Measurements from ENCODE around the gene LCK. TPM values are rescaled to one million over a fixed set of nuclear protein-coding genes. Genes with fewer than 3 reads are reported as not detected.

The LCK gene
- total RNA-seq, 1 donor from 2014 or later = 16.6 TPM

DNA sequence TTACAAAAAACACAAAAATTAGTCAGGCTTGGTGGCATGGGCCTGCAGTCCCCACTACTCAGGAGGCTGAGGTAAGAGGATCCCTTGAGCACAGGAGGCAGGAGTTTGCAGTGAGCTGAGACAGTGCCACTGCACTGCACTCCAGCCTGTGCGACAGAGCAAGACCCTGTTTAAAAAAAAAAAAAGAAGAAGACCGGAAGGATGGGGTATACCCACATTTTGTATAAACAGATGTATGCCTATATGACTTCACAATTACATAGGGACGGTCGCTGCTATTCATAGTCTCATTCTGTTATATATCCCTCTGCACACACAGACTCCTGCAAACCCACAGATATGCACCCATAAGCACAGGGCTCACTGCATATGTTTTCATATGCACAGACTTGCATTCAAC, 12.7 kb downstream of the LCK start:
- Mint-ChIP-seq H3K27me3 (no peaks in the 10 kb centered on the region), H3K9me3 (no peaks in the 10 kb centered on the region), H3K4me1 (peaks cover 34% of the 10 kb centered on the region), H3K4me3 (peak overlapping the region; percentile 1), H3K27ac (no peak overlapping the region), H3K36me3 (ENCODE audit: low read depth) (peaks cover 2% of the 10 kb centered on the region)
- ChIA-PET POLR2A (interaction anchor here (1.9 to 4.3 kb wide), 2 partner anchors 13 to 28 kb away, joined by 8 to 31 read pairs; partner anchors contain the start of genes HDAC1 and LCK), CTCF (no interaction called here)
- peak; percentile 85 for ATAC-seq (ENCODE audit: low read depth)
- DNase-seq = no peak
- TF ChIP-seq, protein P1, sequence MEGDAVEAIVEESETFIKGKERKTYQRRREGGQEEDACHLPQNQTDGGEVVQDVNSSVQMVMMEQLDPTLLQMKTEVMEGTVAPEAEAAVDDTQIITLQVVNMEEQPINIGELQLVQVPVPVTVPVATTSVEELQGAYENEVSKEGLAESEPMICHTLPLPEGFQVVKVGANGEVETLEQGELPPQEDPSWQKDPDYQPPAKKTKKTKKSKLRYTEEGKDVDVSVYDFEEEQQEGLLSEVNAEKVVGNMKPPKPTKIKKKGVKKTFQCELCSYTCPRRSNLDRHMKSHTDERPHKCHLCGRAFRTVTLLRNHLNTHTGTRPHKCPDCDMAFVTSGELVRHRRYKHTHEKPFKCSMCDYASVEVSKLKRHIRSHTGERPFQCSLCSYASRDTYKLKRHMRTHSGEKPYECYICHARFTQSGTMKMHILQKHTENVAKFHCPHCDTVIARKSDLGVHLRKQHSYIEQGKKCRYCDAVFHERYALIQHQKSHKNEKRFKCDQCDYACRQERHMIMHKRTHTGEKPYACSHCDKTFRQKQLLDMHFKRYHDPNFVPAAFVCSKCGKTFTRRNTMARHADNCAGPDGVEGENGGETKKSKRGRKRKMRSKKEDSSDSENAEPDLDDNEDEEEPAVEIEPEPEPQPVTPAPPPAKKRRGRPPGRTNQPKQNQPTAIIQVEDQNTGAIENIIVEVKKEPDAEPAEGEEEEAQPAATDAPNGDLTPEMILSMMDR (IDR thresholded peaks at IDR 0.05) = no peak
- intact Hi-C loops (cut with micrococcal nuclease) = loop anchor here (2.0 kb wide), 1 partner anchor 13 kb away; the partner anchor contains the start of gene LCK

DNA sequence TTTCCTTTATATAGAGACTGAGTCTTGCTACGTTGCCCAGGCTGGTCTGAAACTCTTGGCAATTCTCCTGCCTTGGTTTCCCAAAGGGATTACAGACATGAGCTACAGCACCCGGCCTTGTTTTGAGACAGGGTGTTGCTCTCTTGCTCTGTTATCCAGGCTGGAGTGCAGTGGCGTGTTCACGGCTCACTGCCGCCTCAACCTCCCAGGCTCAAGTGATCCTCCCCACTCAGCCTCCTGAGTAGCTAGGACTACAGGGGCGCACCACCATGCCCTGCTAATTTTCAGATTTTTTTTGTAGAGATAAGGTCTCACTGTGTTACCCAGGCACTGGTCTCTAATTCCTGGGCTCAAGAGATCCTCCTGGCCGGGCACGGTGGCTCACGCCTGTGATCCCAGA, 14.8 kb downstream of the LCK start:
- Mint-ChIP-seq H3K36me3 (ENCODE audit: low read depth) (no peaks in the 10 kb centered on the region), H3K4me1 (peaks cover 34% of the 10 kb centered on the region)

DNA sequence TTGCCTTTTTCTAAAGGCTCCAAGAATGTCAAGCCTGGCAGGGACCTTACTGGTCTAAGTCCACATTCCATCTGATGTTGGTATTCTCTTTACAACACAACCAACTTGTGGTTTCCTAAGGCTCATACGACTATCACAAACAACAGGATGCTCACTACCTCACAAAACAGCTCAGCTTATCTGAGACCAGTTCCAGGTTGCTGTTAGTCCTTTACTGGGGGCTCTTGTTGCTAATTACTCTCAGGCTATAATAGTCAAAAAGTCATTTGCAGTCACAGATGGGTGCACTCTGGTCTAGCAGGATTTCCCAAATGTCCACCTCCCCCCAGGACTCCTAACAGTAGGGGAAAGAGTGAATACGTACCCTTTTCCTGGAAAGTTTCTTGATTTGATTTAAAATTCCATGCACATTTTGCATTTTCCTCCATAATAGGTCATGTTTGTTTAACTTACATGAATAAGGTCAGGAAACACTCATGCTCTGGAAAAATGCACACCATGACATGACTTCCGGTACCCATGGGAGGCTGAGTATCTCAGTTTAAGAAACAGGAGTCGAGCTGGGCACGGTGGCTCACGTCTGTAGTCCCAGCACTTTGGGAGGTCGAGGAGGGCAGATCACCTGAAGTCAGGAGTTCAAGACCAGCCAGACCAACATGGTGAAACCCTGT, 16.0 kb downstream of the LCK start:
- TF ChIP-seq, protein P1 (IDR thresholded peaks at IDR 0.05) = no peak
- H3K9me3 Mint-ChIP-seq = no peaks in the 10 kb centered on the region
- no peak for DNase-seq
- no peaks in the 10 kb centered on the region for H3K36me3 Mint-ChIP-seq (ENCODE audit: low read depth)
- H3K27me3 Mint-ChIP-seq = no peaks in the 10 kb centered on the region
- peaks cover 38% of the 10 kb centered on the region for H3K4me1 Mint-ChIP-seq
- ChIA-PET POLR2A (interaction anchor here (0.6 to 1.6 kb wide), 3 partner anchors 16 to 25 kb away, joined by 3 to 4 read pairs (median 4); partner anchors contain the start of genes HDAC1 and LCK), CTCF (no interaction called here)
- intact Hi-C loops (cut with micrococcal nuclease) = no loop called here
- H3K27ac Mint-ChIP-seq = no peak overlapping the region
- ATAC-seq (ENCODE audit: low read depth) = no peak
- H3K4me3 Mint-ChIP-seq = no peak overlapping the region

More for the DNA sequence above, 14.8 kb downstream of the LCK start:
- TF ChIP-seq, protein P1 (IDR thresholded peaks at IDR 0.05) = no peak
- Mint-ChIP-seq H3K27me3 (no peaks in the 10 kb centered on the region), H3K27ac (no peak overlapping the region), H3K4me3 (no peak overlapping the region), H3K9me3 (no peaks in the 10 kb centered on the region)
- ChIA-PET POLR2A (interaction anchor here (4.3 kb wide), 1 partner anchor 15 kb away, joined by 31 read pairs; the partner anchor contains the start of gene LCK), CTCF (interaction anchor here (1.6 kb wide), 1 partner anchor 25 kb away, joined by 4 read pairs; no protein-coding TSS in a partner anchor)
- DNase-seq (no peak), ATAC-seq (ENCODE audit: low read depth) (no peak)
- intact Hi-C loops (cut with micrococcal nuclease) = loop anchor here (2.0 kb wide), 1 partner anchor 15 kb away; the partner anchor contains the start of gene LCK

DNA sequence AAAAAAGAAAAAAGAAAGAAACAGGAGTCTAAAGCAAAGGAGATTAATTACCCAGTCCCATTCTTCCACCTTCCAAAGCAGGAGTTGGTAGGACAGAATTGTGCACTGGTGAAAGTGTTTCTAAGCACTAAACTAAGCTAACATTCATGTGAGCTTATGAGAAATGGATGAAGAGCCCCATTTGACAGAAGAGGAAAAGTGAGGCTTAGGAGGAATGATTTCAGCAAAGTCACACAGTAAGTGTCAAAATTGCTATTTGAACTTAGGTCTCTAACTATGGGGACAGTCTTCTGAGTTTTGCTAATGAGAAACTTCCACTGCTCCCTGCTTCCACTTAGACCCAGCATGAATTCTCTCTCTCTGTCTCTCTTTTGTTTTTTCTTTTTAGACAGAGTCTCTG, 18.7 kb downstream of the LCK start:
- POLR2A ChIA-PET = interaction anchor here (0.6 to 1.8 kb wide), 3 partner anchors 8 to 68 kb away, joined by 5 to 8 read pairs (median 6); partner anchors contain the start of gene HDAC1

More for the DNA sequence above, 18.7 kb downstream of the LCK start:
- Mint-ChIP-seq H3K4me3 (no peak overlapping the region), H3K27ac (no peak overlapping the region), H3K4me1 (peaks cover 48% of the 10 kb centered on the region), H3K9me3 (no peaks in the 10 kb centered on the region), H3K27me3 (no peaks in the 10 kb centered on the region), H3K36me3 (ENCODE audit: low read depth) (no peaks in the 10 kb centered on the region)
- CTCF ChIA-PET = no interaction called here
- no peak for DNase-seq
- TF ChIP-seq, protein P1 (IDR thresholded peaks at IDR 0.05) = no peak
- ATAC-seq (ENCODE audit: low read depth) = no peak
- intact Hi-C loops (cut with micrococcal nuclease) = no loop called here
